ENCODE data around the gene KYAT1.
"Not testable (repeated sequence)": the region's sequence is repeated elsewhere in the genome, so short reads cannot be mapped to it uniquely, and the experiment has no call there.

Gene KYAT1

GRCh38 chr9:128860937-128861336, 20.8 kb downstream of the KYAT1 start:
- Mint-ChIP-seq H3K4me3 (no peak overlapping the region), H3K27me3 (ENCODE audit: low read depth) (no peaks in the 10 kb centered on the region), H3K9me3 (no peaks in the 10 kb centered on the region), H3K27ac (peak overlapping the region in 2 of 3 experiments; percentile 26 to 97), H3K36me3 (ENCODE audit: low read depth) (no peaks in the 10 kb centered on the region), H3K4me1 (peaks cover 25% of the 10 kb centered on the region)
- no peak for TF ChIP-seq CTCF (IDR thresholded peaks at IDR 0.05; ENCODE audit: unreplicated experiment in 3 of 3)

GRCh38 chr9:128858476-128858875, 23.3 kb downstream of the KYAT1 start:
- peaks cover 40% of the 10 kb centered on the region for H3K4me1 Mint-ChIP-seq
- not testable (repeated sequence) for H3K9me3 Mint-ChIP-seq; H3K27me3 Mint-ChIP-seq (ENCODE audit: low read depth); H3K36me3 Mint-ChIP-seq (ENCODE audit: low read depth)
- peak overlapping the region in 1 of 3 experiments; percentile 93 for H3K27ac Mint-ChIP-seq
- H3K4me3 Mint-ChIP-seq, result peak overlapping the region in 2 of 3 experiments; percentile 54 to 69

- peak overlapping the region; percentile 29 to 52 (median 34) for H3K27ac Mint-ChIP-seq
- not testable (repeated sequence) for H3K27me3 Mint-ChIP-seq (ENCODE audit: low read depth); H3K4me3 Mint-ChIP-seq
- peaks cover 12% of the 10 kb centered on the region for H3K9me3 Mint-ChIP-seq
- H3K36me3 Mint-ChIP-seq (ENCODE audit: low read depth), result peaks cover 17% of the 10 kb centered on the region
- H3K4me1 Mint-ChIP-seq, result peaks cover 38% of the 10 kb centered on the region
Observed at GRCh38 chr9:128854454-128854853, 27.3 kb downstream of the KYAT1 start.

- H3K27ac Mint-ChIP-seq; H3K4me3 Mint-ChIP-seq; H3K27me3 Mint-ChIP-seq (ENCODE audit: low read depth): not testable (repeated sequence)
- Mint-ChIP-seq H3K9me3 (peaks cover 18% of the 10 kb centered on the region), H3K4me1 (peaks cover 38% of the 10 kb centered on the region), H3K36me3 (ENCODE audit: low read depth) (peaks cover 24% of the 10 kb centered on the region)
Observed at GRCh38 chr9:128852646-128853045, 29.1 kb downstream of the KYAT1 start.

- not testable (repeated sequence) for H3K27me3 Mint-ChIP-seq (ENCODE audit: low read depth); H3K4me3 Mint-ChIP-seq; H3K27ac Mint-ChIP-seq
- H3K9me3 Mint-ChIP-seq, result peaks cover 21% of the 10 kb centered on the region
- H3K36me3 Mint-ChIP-seq (ENCODE audit: low read depth), result peaks cover 27% of the 10 kb centered on the region
- H3K4me1 Mint-ChIP-seq, result peaks cover 34% of the 10 kb centered on the region
- TF ChIP-seq CTCF (IDR thresholded peaks at IDR 0.05; ENCODE audit: unreplicated experiment in 3 of 3), result peak; percentile 56 to 60 (median 60)
Observed at GRCh38 chr9:128851779-128852600, 29.8 kb downstream of the KYAT1 start.

- not testable (repeated sequence) for H3K27ac Mint-ChIP-seq; H3K4me3 Mint-ChIP-seq; H3K27me3 Mint-ChIP-seq (ENCODE audit: low read depth)
- Mint-ChIP-seq H3K36me3 (ENCODE audit: low read depth) (peaks cover 27% of the 10 kb centered on the region), H3K4me1 (peaks cover 24% of the 10 kb centered on the region), H3K9me3 (peaks cover 21% of the 10 kb centered on the region)
Observed at GRCh38 chr9:128851024-128851423, 30.7 kb downstream of the KYAT1 start.

GRCh38 chr9:128847803-128848202, 33.9 kb downstream of the KYAT1 start:
- Mint-ChIP-seq H3K27ac (no peak overlapping the region), H3K27me3 (ENCODE audit: low read depth) (no peaks in the 10 kb centered on the region), H3K4me1 (peaks cover 12% of the 10 kb centered on the region), H3K4me3 (no peak overlapping the region), H3K36me3 (ENCODE audit: low read depth) (peaks cover 33% of the 10 kb centered on the region), H3K9me3 (peaks cover 21% of the 10 kb centered on the region)
- TF ChIP-seq CTCF (IDR thresholded peaks at IDR 0.05; ENCODE audit: unreplicated experiment in 3 of 3), result no peak

- Mint-ChIP-seq H3K4me3 (no peak overlapping the region), H3K27me3 (ENCODE audit: low read depth) (no peaks in the 10 kb centered on the region), H3K4me1 (peaks cover 10% of the 10 kb centered on the region), H3K9me3 (peaks cover 21% of the 10 kb centered on the region), H3K36me3 (ENCODE audit: low read depth) (peaks cover 38% of the 10 kb centered on the region), H3K27ac (no peak overlapping the region)
- no peak for TF ChIP-seq CTCF (IDR thresholded peaks at IDR 0.05; ENCODE audit: unreplicated experiment in 3 of 3)
Observed at GRCh38 chr9:128846680-128847030, 35.1 kb downstream of the KYAT1 start.

Data from nephron (organoid).